GM19240 (cell line): ENCODE results near the gene TCF12.
A peak's percentile ranks its signal among the peaks of the same experiment; 100 is the strongest.
"Not testable (repeated sequence)": the region's sequence is repeated elsewhere in the genome, so short reads cannot be mapped to it uniquely, and the experiment has no call there.

Experiments
- DNase-seq: peaks from one replicate; pipeline ENCODE4 v3.0.0; 2011; ENCODE audit warnings: low spot score; ENCODE audit not compliant: insufficient read length

TCF12 gene

GRCh38 chr15:57160823-57161560, 242.5 kb downstream of the TCF12 start:
- DNase-seq: no peak

- not testable (repeated sequence) for DNase-seq
Measured at GRCh38 chr15:57164251-57164650, 245.8 kb downstream of the TCF12 start.

GRCh38 chr15:57165992-57166391, 247.5 kb downstream of the TCF12 start:
- DNase-seq: no peak

DNA sequence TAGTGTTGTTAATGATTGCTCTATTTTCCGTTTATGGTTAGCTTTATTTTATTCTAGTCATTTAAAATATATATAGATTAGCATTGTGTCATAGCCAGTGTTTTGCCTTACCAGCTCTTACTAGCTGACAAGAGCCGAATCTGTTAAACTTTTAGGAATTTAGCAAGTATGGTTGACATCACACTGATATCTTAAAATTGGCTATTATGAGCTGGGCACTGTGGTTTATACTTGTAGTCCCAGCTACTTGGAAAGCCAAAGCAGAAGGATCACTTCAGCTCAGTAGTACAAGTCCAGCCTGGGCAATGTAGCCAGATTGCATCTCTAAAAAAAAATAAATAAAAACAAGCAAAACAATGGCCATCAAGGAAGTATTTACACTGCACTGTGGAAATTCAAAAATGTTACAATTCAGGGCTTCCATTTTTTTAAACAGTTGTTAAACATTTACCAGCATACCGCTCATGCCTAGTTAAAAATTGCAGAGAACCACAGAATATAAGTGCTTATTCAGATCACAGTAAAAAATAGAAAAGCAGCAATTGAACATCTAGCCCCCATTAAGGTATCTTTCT, 249.5 kb downstream of the TCF12 start:
- no peak for DNase-seq

- DNase-seq: no peak
Measured at GRCh38 chr15:57169643-57170042, 251.2 kb downstream of the TCF12 start.

GRCh38 chr15:57171426-57171825, 253.0 kb downstream of the TCF12 start:
- DNase-seq: no peak

DNA sequence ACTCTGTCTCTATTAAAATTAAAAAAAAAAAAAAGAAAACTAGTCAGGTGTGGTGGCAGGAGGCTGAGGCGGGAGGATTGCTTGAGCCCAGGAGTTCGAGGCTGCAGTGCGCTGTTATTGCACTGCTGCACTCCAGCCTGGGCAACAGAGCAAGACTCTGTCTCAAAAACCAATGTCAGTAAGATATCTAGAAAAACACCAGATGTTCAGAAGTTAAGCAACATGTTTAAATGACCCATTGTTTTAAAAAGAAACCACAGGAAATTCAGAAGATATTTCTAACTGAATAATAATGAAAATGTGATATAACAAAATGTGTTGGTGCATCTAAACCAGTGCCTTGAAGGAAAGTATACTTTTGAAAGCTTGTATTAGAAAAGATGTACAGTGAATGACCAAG, 254.5 kb downstream of the TCF12 start:
- DNase-seq: no peak

- no peak for DNase-seq
Measured at GRCh38 chr15:57183041-57183440, 264.6 kb downstream of the TCF12 start.

DNA sequence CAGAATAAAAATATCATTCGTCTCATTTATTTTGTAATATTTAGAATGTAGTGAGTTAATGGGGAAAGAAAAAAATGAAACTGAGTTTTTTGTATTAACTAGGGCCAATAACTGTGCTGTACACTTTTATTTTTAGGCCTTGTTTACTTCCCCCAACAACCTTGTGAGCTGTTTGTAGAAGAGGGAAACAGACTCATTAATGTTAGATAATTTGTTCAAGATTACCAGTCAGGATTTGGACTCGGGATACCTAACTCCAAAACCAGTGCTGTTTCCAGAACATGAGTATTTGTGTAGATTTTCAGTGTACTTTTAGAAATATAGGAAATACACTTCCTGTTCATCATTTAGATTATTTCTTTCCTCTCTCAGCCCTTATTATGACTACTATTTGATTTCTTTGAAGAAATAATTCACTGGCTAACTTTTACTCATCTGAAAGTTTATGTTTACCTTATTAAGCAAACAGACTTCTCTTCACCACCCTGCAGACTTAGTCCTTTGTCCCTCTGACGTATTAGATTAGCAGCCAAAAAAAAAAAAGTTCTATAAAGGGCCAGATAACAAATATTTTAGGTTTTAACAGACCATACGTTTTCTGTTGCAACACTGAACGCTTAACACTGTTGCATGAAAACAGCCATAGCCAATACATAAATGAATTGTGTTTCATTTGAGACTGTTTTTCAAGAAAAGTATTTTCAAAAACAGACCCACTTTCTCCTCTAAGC, 265.3 kb downstream of the TCF12 start:
- DNase-seq: no peak

GRCh38 chr15:57184502-57184901, 266.1 kb downstream of the TCF12 start:
- DNase-seq: no peak

DNA sequence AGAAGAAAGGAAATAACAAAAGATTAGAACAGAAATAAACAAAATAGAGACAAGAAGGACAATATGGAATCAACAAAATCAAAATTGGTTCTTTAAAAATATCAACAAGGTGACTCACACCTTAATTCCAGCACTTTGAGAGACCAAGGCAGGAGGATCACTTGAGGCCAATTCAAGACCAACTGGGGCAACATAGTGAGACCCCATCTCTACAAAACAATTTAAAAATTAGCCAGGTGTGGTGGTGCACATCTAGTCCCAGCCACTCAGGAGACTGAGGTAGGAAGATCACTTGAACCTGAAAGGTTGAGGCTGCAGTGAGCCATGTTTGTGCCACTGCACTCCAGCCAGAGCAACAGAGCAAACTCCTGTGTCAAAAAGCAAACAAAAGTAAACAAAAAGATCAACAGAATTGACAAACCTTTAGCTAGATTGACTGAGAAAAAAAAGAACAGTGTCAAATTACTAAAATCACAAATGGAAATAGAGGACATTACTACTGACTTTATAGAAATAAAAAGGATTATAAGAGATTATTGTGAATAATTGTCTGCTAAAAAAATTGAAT, 267.1 kb downstream of the TCF12 start:
- no peak for DNase-seq

- DNase-seq: no peak
Measured at GRCh38 chr15:57189466-57189865, 271.0 kb downstream of the TCF12 start.

DNA sequence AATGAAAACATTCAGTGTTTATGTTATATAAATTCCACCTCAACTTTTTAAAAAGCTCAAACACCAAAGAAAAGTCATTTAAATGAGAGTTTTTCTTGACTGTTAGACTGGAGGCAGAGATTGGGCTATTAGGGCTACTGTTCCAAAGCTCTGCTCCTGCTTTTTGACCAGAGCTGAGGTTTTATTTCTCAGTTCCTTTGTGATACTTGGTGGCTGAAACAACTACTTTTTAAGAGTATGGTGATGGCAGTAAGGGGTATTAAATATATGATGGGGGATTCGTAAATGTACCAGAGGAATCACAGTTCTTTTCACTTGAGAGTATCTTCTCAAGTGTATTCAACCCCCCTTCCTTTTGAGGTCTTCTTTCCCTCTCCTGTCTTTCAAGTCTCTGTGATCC, 271.8 kb downstream of the TCF12 start:
- DNase-seq: peak; percentile 3

DNA sequence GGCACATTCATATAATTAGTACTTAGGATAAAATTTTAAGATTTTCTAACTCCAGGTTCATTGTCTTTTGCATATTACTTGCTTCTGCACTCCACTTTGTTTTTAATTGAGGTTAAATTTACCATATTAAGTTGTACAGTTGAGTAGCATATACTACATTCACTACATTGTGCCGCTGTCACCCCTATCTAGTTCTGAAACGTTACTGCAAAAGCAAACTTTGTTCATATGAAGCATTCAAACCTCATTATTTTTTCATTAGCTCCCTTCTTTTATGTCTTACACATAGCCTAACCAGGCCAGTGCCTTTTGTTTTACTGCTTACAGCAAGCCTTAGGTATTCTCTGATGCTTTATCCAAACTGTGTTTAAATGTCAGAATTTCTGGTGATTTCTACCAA, 274.7 kb downstream of the TCF12 start:
- DNase-seq: no peak

GRCh38 chr15:57195326-57195725, 276.9 kb downstream of the TCF12 start:
- DNase-seq: no peak

GRCh38 chr15:57196865-57197264, 278.4 kb downstream of the TCF12 start:
- DNase-seq: no peak

GRCh38 chr15:57198131-57198530, 279.7 kb downstream of the TCF12 start:
- no peak for DNase-seq

- DNase-seq: no peak
Measured at GRCh38 chr15:57198654-57199291, 280.3 kb downstream of the TCF12 start.

GRCh38 chr15:57201578-57201977, 283.1 kb downstream of the TCF12 start:
- no peak for DNase-seq

- no peak for DNase-seq
Measured at GRCh38 chr15:57203906-57204305, 285.5 kb downstream of the TCF12 start.

DNA sequence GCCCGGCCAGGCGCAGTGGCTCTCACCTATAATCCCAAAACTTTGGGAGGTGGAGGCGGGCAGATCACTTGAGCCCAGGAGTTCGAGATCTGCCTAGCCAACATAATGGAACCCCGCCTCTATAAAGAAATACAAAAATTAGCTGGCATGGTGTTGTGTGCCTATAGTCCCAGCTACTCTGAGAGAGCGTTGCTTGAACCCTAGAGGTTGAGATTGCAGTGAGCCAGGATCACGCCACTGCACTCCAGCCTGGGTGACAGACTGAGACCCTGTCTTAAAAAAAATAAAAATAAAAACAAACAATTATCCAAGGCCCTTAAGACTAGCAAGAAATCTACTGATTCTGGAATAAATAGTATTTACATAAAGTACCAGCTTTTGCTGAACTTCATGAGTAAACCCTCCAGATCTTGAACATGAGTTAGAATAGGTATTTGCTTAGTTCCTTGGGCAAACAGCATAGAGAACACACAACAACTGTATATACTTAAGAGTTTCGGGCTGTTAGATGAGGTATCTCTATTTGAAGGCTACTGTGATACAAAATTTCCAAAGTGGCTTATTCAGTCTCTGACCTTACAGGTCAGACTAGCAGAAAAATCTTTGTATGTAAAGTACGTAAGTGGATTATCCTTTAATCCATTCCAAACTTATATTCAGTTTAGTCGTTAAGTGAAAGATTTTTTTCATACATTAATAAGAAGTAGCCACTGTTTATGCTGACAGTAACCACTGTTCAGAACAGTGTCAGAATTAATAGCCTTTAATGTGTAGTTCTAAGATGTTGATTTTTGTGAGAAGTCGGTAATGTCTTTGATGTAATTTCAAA, 286.8 kb downstream of the TCF12 start:
- no peak for DNase-seq
